PC-9 (cell line): Measurements from ENCODE around the gene TBX3.

Source experiments
- EZH2 ChIP-seq: fragments of 200-600 bp; sonication (generic); IDR thresholded peaks from 2 replicates; pipeline ENCODE4 v1.8.0; 2017; ENCODE audit warnings: antibody characterized with exemption, low read depth
- TF ChIP-seq, protein P1 (sequence below): fragments of 200-600 bp; sonication (generic); conservative IDR thresholded peaks from 2 replicates; pipeline ENCODE4 v1.6.1; 2017; ENCODE audit warnings: mixed run types, antibody characterized with exemption, mild to moderate bottlenecking, moderate library complexity

DNA sequence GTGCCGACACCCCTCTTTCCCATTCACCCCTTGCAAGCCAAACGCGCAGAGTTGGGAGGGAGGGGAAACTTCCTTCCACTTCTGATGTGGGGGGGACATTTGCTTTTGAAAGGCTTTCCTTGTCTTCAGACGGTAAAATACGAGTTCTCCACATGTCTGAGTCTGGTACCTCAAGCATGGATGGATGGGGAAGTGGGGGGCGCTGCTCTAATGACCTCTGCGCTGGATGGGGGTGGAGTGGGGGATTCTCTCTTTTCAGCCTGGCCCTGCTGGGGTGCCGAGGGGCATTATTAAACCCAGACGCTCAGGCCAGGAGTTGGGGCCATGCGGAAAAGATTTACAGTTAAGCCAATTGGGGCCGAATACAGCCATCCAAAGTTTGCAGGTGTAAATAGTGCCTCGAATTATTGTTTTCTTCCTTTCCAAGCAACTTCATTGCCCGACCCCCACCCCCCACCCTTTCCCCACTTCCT lies 9.1 kb upstream of the TBX3 start:
- TF ChIP-seq, protein P1, sequence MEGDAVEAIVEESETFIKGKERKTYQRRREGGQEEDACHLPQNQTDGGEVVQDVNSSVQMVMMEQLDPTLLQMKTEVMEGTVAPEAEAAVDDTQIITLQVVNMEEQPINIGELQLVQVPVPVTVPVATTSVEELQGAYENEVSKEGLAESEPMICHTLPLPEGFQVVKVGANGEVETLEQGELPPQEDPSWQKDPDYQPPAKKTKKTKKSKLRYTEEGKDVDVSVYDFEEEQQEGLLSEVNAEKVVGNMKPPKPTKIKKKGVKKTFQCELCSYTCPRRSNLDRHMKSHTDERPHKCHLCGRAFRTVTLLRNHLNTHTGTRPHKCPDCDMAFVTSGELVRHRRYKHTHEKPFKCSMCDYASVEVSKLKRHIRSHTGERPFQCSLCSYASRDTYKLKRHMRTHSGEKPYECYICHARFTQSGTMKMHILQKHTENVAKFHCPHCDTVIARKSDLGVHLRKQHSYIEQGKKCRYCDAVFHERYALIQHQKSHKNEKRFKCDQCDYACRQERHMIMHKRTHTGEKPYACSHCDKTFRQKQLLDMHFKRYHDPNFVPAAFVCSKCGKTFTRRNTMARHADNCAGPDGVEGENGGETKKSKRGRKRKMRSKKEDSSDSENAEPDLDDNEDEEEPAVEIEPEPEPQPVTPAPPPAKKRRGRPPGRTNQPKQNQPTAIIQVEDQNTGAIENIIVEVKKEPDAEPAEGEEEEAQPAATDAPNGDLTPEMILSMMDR = no peak
- TF ChIP-seq EZH2 = no peak
